GM18519 (cell line): ENCODE measurements around the gene CXCL14.

ENCODE experiments used
- ATAC-seq: cut with Tn5 transposase; IDR thresholded peaks from one replicate; pipeline ENCODE4 v1.9.1; 2021; ENCODE audit warnings: mild to moderate bottlenecking, moderate library complexity; ENCODE audit not compliant: unreplicated experiment, low FRiP score

CXCL14 gene

GRCh38 chr5:135598691-135599395 lies 20.1 kb upstream of the CXCL14 start:
- ATAC-seq, result no peak

GRCh38 chr5:135596788-135597187 lies 18.0 kb upstream of the CXCL14 start:
- no peak for ATAC-seq

- ATAC-seq, result no peak
Observed at GRCh38 chr5:135596157-135596763, 17.5 kb upstream of the CXCL14 start.

- ATAC-seq, result no peak
Observed at GRCh38 chr5:135594416-135594960, 15.7 kb upstream of the CXCL14 start.

GRCh38 chr5:135593886-135594285 lies 15.1 kb upstream of the CXCL14 start:
- ATAC-seq, result no peak

- ATAC-seq, result no peak
Observed at GRCh38 chr5:135593141-135593540, 14.3 kb upstream of the CXCL14 start.

- no peak for ATAC-seq
Observed at GRCh38 chr5:135592312-135593045, 13.7 kb upstream of the CXCL14 start.

GRCh38 chr5:135591277-135591676 lies 12.5 kb upstream of the CXCL14 start:
- ATAC-seq, result no peak

GRCh38 chr5:135589152-135589551 lies 10.4 kb upstream of the CXCL14 start:
- no peak for ATAC-seq

- no peak for ATAC-seq
Observed at GRCh38 chr5:135587721-135588663, 9.2 kb upstream of the CXCL14 start.

GRCh38 chr5:135584918-135585317 lies 6.1 kb upstream of the CXCL14 start:
- no peak for ATAC-seq

GRCh38 chr5:135584276-135584675 lies 5.5 kb upstream of the CXCL14 start:
- ATAC-seq, result no peak

GRCh38 chr5:135582099-135582781 lies 3.4 kb upstream of the CXCL14 start:
- ATAC-seq, result no peak

GRCh38 chr5:135578305-135578684 lies 496 bp downstream of the CXCL14 start:
- no peak for ATAC-seq

- ATAC-seq, result no peak
Observed at GRCh38 chr5:135577421-135577820, 1.4 kb downstream of the CXCL14 start.

GRCh38 chr5:135576075-135576599 lies 2.7 kb downstream of the CXCL14 start:
- no peak for ATAC-seq

- ATAC-seq, result no peak
Observed at GRCh38 chr5:135574493-135574892, 4.3 kb downstream of the CXCL14 start.

GRCh38 chr5:135571902-135572301 lies 6.9 kb downstream of the CXCL14 start:
- no peak for ATAC-seq

GRCh38 chr5:135571066-135571609 lies 7.7 kb downstream of the CXCL14 start:
- no peak for ATAC-seq
